Subcutaneous adipose tissue (tissue), 4 donors: Measurements from ENCODE around the gene FDPS. TPM values are rescaled to one million over a fixed set of nuclear protein-coding genes. Genes with fewer than 3 reads are reported as not detected.

Source experiments
- CTCF ChIP-seq: fragments of 450-650 bp; IDR thresholded peaks from one replicate; pipeline ENCODE4 v1.5.1; 2016; ENCODE audit warnings: low read depth, mild to moderate bottlenecking, control low read depth, antibody characterized with exemption, moderate library complexity
- small RNA-seq: library from RNA; depleted of rRNA; stranded (forward); fragments of <200 nt; gene quantifications from one replicate; pipeline ENCODE3, GENCODE V24; 2016
- total RNA-seq, 4 donors: library from RNA; depleted of rRNA; stranded (reverse); fragments of >200 nt; gene quantifications; one replicate each; pipeline ENCODE4 v1.1.0, GENCODE V29; 2016

Gene FDPS
- total RNA-seq, 4 donors from 2014 or later, result 54.0 to 105 (median 81.6) TPM

GRCh38 chr1:155360051-155360450, 51.4 kb downstream of the FDPS start:
- no peak for TF ChIP-seq CTCF

Small RNAs within 50 kb of the gene (small RNA-seq; reads per million reads assigned to genes)
- not detected for gene RNU6-106P

Other genes with a start within 250 kb of the FDPS start
- 1 to 10 TPM; 2.8 to 5.3 (median 3.7) TPM for gene EFNA4, start 245.1 kb upstream of the FDPS start, total RNA-seq
- gene EFNA3, start 230.0 kb upstream of the FDPS start, total RNA-seq, result 1 to 10 TPM in 2 of 4 donors, under 1 TPM in 1, not detected in 1; 0.44 to 3.7 (median 1.7) TPM
- gene EFNA1, start 181.0 kb upstream of the FDPS start, total RNA-seq, result 10 to 100 TPM; 12.4 to 32.6 (median 16.8) TPM
- gene SLC50A1, start 173.0 kb upstream of the FDPS start, total RNA-seq, result 10 to 100 TPM; 21.2 to 34.2 (median 23.7) TPM
- 100 to 1,000 TPM in 1 of 4 donors, 10 to 100 TPM in 3; 61.4 to 120 (median 71.2) TPM for gene DPM3, start 168.3 kb upstream of the FDPS start, total RNA-seq
- gene KRTCAP2, start 135.6 kb upstream of the FDPS start, total RNA-seq, result 100 to 1,000 TPM in 1 of 4 donors, 10 to 100 TPM in 3; 65.0 to 155 (median 81.9) TPM
- under 1 TPM in 3 of 4 donors, not detected in 1; 0.51 to 0.75 (median 0.66) TPM for gene TRIM46, start 135.0 kb upstream of the FDPS start, total RNA-seq
- gene THBS3, start 101.0 kb upstream of the FDPS start, total RNA-seq, result 10 to 100 TPM in 3 of 4 donors, 1 to 10 TPM in 1; 8.8 to 21.1 (median 15.6) TPM
- 10 to 100 TPM; 35.5 to 46.9 (median 40.8) TPM for gene MTX1, start 100.2 kb upstream of the FDPS start, total RNA-seq
- 10 to 100 TPM in 3 of 4 donors, 1 to 10 TPM in 1; 5.4 to 20.3 (median 14.2) TPM for gene ENTREP3, start 53.4 kb upstream of the FDPS start, total RNA-seq
- 10 to 100 TPM; 39.0 to 66.1 (median 44.8) TPM for gene SCAMP3, start 46.5 kb upstream of the FDPS start, total RNA-seq
- 10 to 100 TPM; 23.5 to 36.7 (median 26.3) TPM for gene CLK2, start 35.4 kb upstream of the FDPS start, total RNA-seq
- gene HCN3, start 31.4 kb upstream of the FDPS start, total RNA-seq, result 1 to 10 TPM in 3 of 4 donors, under 1 TPM in 1; 0.75 to 1.8 (median 1.1) TPM
- not detected for gene PKLR, start 7.4 kb upstream of the FDPS start, total RNA-seq
- 10 to 100 TPM in 3 of 4 donors, 1 to 10 TPM in 1; 4.6 to 14.4 (median 12.1) TPM for gene RUSC1, start 12.0 kb downstream of the FDPS start, total RNA-seq